ENCODE results near the gene TBC1D8. TPM values are rescaled to one million over a fixed set of nuclear protein-coding genes. Genes with fewer than 3 reads are reported as not detected.

Gene TBC1D8
- total and polyA plus RNA-seq, 2 of the 8 experiments (the other 6 are each of a cell fraction or from before 2014, with no cell fraction given) = 20.8 to 21.8 TPM

Small RNA genes within 50 kb of the gene (small RNA-seq; reads per million reads assigned to genes)
- not detected for gene BBIP1P1 (ENCODE audit: insufficient read depth)

Other genes with a start within 250 kb of the TBC1D8 start
- gene RPL31, start 149.1 kb downstream of the TBC1D8 start, total RNA-seq (2021; fragmentation: NEBNext Ultra II Directional; extraction: Animal tissue kit (Norgen Biotek cat#: 25700)) = 1,722 and 1,734 TPM in 2 replicates
- gene RPL31, start 149.1 kb downstream of the TBC1D8 start, polyA plus RNA-seq (2011; rRNA removed) = 904 and 1,463 TPM in 2 replicates
- gene CNOT11, start 101.5 kb upstream of the TBC1D8 start, total RNA-seq (2021; fragmentation: NEBNext Ultra II Directional; extraction: Animal tissue kit (Norgen Biotek cat#: 25700)) = 54.6 and 56.5 TPM in 2 replicates
- gene CNOT11, start 101.5 kb upstream of the TBC1D8 start, polyA plus RNA-seq (2011; rRNA removed) = 39.8 and 41.5 TPM in 2 replicates
- 21.9 and 28.2 TPM in 2 replicates for gene RNF149, start 157.3 kb upstream of the TBC1D8 start, total RNA-seq (2021; fragmentation: NEBNext Ultra II Directional; extraction: Animal tissue kit (Norgen Biotek cat#: 25700))
- gene RNF149, start 157.3 kb upstream of the TBC1D8 start, polyA plus RNA-seq (2011; rRNA removed) = 13.2 and 16.6 TPM in 2 replicates
- gene CREG2, start 236.1 kb upstream of the TBC1D8 start, total RNA-seq (2021; fragmentation: NEBNext Ultra II Directional; extraction: Animal tissue kit (Norgen Biotek cat#: 25700)) = 2.0 and 2.2 TPM in 2 replicates
- 1.7 and 2.0 TPM in 2 replicates for gene CREG2, start 236.1 kb upstream of the TBC1D8 start, polyA plus RNA-seq (2011; rRNA removed)